K562 (cell line): ENCODE results near the gene PRDM10. TPM values are rescaled to one million over a fixed set of nuclear protein-coding genes. Genes with fewer than 3 reads are reported as not detected.

Experiments used
- ATAC-seq: fragments of 200-7000 bp; cut with Tn5 transposase; 3 replicates; pipeline ENCODE4 v1.9.1; 2020; ENCODE audit warnings: moderate library complexity
- BruUV-seq: library from RNA; stranded (reverse); fragments of 400-500 nt; replicated peaks from 2 replicates; lab custom pipeline; 2021; lab: Mats Ljungman, UMichigan
- CTCF ChIA-PET: fragments of 300-600 bp; formaldehyde crosslinking; extraction: SDS; loops from one replicate; lab custom pipeline; 2021; ENCODE audit warnings: low intra/inter-chr PET ratio; lab: Yijun Ruan, JAX
- POLR2A ChIA-PET: fragments of 300-600, 350-650 bp; sonication (Branson Sonifier 250); formaldehyde crosslinking; extraction: SDS; loops from one replicate; lab custom pipeline; 2021; ENCODE audit warnings: antibody characterized with exemption, inconsistent platforms; lab: Yijun Ruan, JAX
- DNase-seq, 4 experiments: peaks; one replicate each; pipeline versions ENCODE4 v3.0.0 to v3.0.0-alpha.2; 2011 to 2018; ENCODE audit warnings: low spot score in 3 of 4, mixed read lengths in 3 of 4; ENCODE audit errors: extremely low read depth in 1 of 4
- FAIRE-seq: peaks from 2 replicates; lab custom pipeline; 2011; peaks lifted over from hg19 to GRCh38; lab: Jason Lieb, UNC
- H2AFZ ChIP-seq: 2 replicates; pipeline ENCODE4 v1.6.0; 2011; ENCODE audit warnings: low read depth, low read length, control low read depth, inconsistent platforms
- H3K27ac ChIP-seq: fragments of 200-600 bp; 3 replicates; pipeline ENCODE4 v1.8.0; 2011; ENCODE audit warnings: low read depth, mild to moderate bottlenecking, control low read depth, inconsistent platforms, low read length, moderate library complexity, mixed read lengths; ENCODE audit errors: extremely low read depth
- H3K27me3 ChIP-seq, 2 experiments: fragments of 300-600 bp in 1 of 2; 2 replicates in 1 of 2; 3 replicates in 1 of 2; pipeline versions ENCODE4 v1.6.0 to v1.8.0; 2011; ENCODE audit warnings: inconsistent platforms in 2 of 2, low read length in 2 of 2, mild to moderate bottlenecking in 1 of 2, mixed read lengths in 1 of 2, moderate library complexity in 1 of 2; ENCODE audit not compliant: control insufficient read depth in 2 of 2, insufficient read depth in 2 of 2
- H3K36me3 ChIP-seq: fragments of 300-600 bp; 3 replicates; pipeline ENCODE4 v1.8.0; 2011; ENCODE audit warnings: mild to moderate bottlenecking, low read length, inconsistent platforms; ENCODE audit not compliant: control insufficient read depth, insufficient read depth
- H3K4me1 ChIP-seq, 2 experiments: fragments of 200-600 bp in 1 of 2; replicated peaks in 1 of 2; 2 replicates in 1 of 2; 3 replicates in 1 of 2; pipeline versions ENCODE4 v1.5.1 to v1.8.0; 2011; ENCODE audit warnings: inconsistent platforms in 2 of 2, low read length in 2 of 2, mild to moderate bottlenecking in 1 of 2, mixed read lengths in 1 of 2, moderate library complexity in 1 of 2; ENCODE audit not compliant: control insufficient read depth in 2 of 2, insufficient read depth in 2 of 2
- H3K4me2 ChIP-seq: 2 replicates; pipeline ENCODE4 v1.6.1; 2011; ENCODE audit warnings: low read length, control low read depth, inconsistent platforms, mixed read lengths; ENCODE audit not compliant: insufficient read depth
- H3K4me3 ChIP-seq: fragments of 200-600 bp; sonication (generic), shearing (Covaris generic); 2 replicates; pipeline ENCODE4 v1.5.1; 2016; ENCODE audit warnings: control low read depth, inconsistent platforms
- H3K79me2 ChIP-seq: fragments of 200-600 bp; 3 replicates; pipeline ENCODE4 v1.8.0; 2011; ENCODE audit warnings: low read length, inconsistent platforms; ENCODE audit not compliant: control insufficient read depth, insufficient read depth
- H3K9ac ChIP-seq, 2 experiments: 2 replicates each; pipeline versions ENCODE4 v1.6.0 to v1.6.1; 2011; ENCODE audit warnings: low read depth in 2 of 2, low read length in 2 of 2, control low read depth in 1 of 2, inconsistent platforms in 1 of 2, mild to moderate bottlenecking in 1 of 2, mixed read lengths in 1 of 2; ENCODE audit not compliant: insufficient read depth in 1 of 2
- H3K9me1 ChIP-seq: one replicate; pipeline ENCODE4 v1.6.0; 2011; ENCODE audit warnings: inconsistent platforms, mild to moderate bottlenecking, low read length, moderate library complexity; ENCODE audit not compliant: control insufficient read depth, insufficient read depth
- H3K9me3 ChIP-seq: replicated peaks from 2 replicates; pipeline ENCODE4 v1.5.1; 2011; ENCODE audit warnings: low read depth, low read length, inconsistent platforms; ENCODE audit not compliant: control insufficient read depth, insufficient read depth
- H4K20me1 ChIP-seq: replicated peaks from 2 replicates; pipeline ENCODE4 v1.6.1; 2011; ENCODE audit warnings: low read length, inconsistent platforms, mixed read lengths; ENCODE audit not compliant: control insufficient read depth, insufficient read depth
- ADNP ChIP-seq: fragments of 200-800 bp; sonication (Bioruptor generic); IDR thresholded peaks from 2 replicates; pipeline ENCODE4 v1.6.1; 2016; ENCODE audit warnings: missing genetic modification characterization, missing compliant biosample characterization
- CHD7 ChIP-seq: fragments of 200-600 bp; sonication (generic); IDR thresholded peaks from one replicate; pipeline ENCODE4 v1.6.1; 2012; ENCODE audit warnings: mild to moderate bottlenecking, low read depth, low read length, inconsistent platforms
- CTCFL ChIP-seq: IDR thresholded peaks from 2 replicates; pipeline ENCODE4 v1.6.1; 2011; ENCODE audit warnings: borderline replicate concordance, low read depth, mild to moderate bottlenecking, moderate library complexity, low read length; ENCODE audit not compliant: insufficient read depth, poor library complexity, severe bottlenecking
- HDAC1 ChIP-seq, 2 experiments: fragments of 450-650 bp; IDR thresholded peaks; 2 replicates each; pipeline ENCODE4 v1.6.1; 2016 to 2017; ENCODE audit warnings: inconsistent platforms in 1 of 2, mild to moderate bottlenecking in 1 of 2, moderate library complexity in 1 of 2
- PTRF ChIP-seq: fragments of 450-650 bp; IDR thresholded peaks from 2 replicates; pipeline ENCODE4 v1.6.1; 2016; ENCODE audit warnings: mild to moderate bottlenecking, missing genetic modification characterization, missing compliant biosample characterization
- SNRNP70 ChIP-seq: fragments of 200-400 bp; formaldehyde crosslinking; optimal IDR thresholded peaks from 2 replicates; pipeline ENCODE3; 2017; ENCODE audit warnings: low read depth, low read length
- ZNF133 ChIP-seq: fragments of 250-450 bp; sonication (Bioruptor Pico); IDR thresholded peaks from 2 replicates; pipeline ENCODE4 v1.4.0; 2020; ENCODE audit warnings: mild to moderate bottlenecking
- ZNF263 ChIP-seq: sonication (generic); formaldehyde crosslinking; IDR thresholded peaks from 2 replicates; pipeline ENCODE4 v1.8.0; 2022; ENCODE audit warnings: mild to moderate bottlenecking, missing genetic modification reagents, borderline replicate concordance
- ZNF316 ChIP-seq: fragments of 450-650 bp; IDR thresholded peaks from 2 replicates; pipeline ENCODE4 v1.6.1; 2016
- ZNF507 ChIP-seq: conservative IDR thresholded peaks from 2 replicates; pipeline ENCODE4 v1.6.1; 2017; ENCODE audit warnings: missing genetic modification characterization, missing compliant biosample characterization
- ZNF780A ChIP-seq: fragments of 250-450 bp; sonication (Bioruptor Pico); IDR thresholded peaks from 2 replicates; pipeline ENCODE4 v1.5.0; 2021; ENCODE audit warnings: mild to moderate bottlenecking
- WGBS: fragments of 100-300 bp; shearing (Covaris generic); methylation state at CpG from one replicate; pipeline ENCODE4 v1.1.6; 2016; ENCODE audit warnings: low coverage, mixed read lengths; ENCODE audit not compliant: insufficient coverage; ENCODE audit errors: missing lambda C conversion rate; 5-methylcytosine and 5-hydroxymethylcytosine counted together
- in situ Hi-C: fragments of 300-500 bp; cut with MboI; formaldehyde crosslinking; loops from 4 replicates; pipeline ENCODE4 v1.15.0; 2018; ENCODE audit warnings: inconsistent platforms, mixed read lengths
- intact Hi-C: fragments of 100-400 bp; cut with micrococcal nuclease; formaldehyde crosslinking; loops from 2 replicates; pipeline ENCODE4 v1.14.2; 2022
- polyA plus RNA-seq, 8 experiments: library from polyadenylated mRNA; depleted of rRNA in 4 of 8; stranded (reverse) in 5 of 8; unstranded in 3 of 8; fragments of >200 nt; fragmentation: Nextera tagmentation in 2 of 8; fragmentation: Illumina TruSeq in 1 of 8; extraction: Ambion mirVana in 2 of 8; extraction: Trizol in 1 of 8; gene quantifications; 2 replicates each; pipeline versions ENCODE4 v1.2.1 to v1.2.3, GENCODE V29; 2011 to 2014; ENCODE audit warnings: inconsistent platforms in 1 of 8, missing spikeins in 1 of 8
- total RNA-seq, 7 experiments: library from RNA; depleted of rRNA in 6 of 7; stranded (reverse); fragments of >200 nt in 6 of 7; fragmentation: Illumina TruSeq in 2 of 7; extraction: Trizol in 2 of 7; gene quantifications; 2 replicates each; pipeline versions ENCODE4 v1.2.1 to v1.2.3, GENCODE V29; 2011 to 2021; ENCODE audit warnings: low replicate concordance in 1 of 7

The PRDM10 gene
- total and polyA plus RNA-seq, 9 of the 15 experiments (the other 6 are each of a cell fraction or from before 2014, with no cell fraction given) = 0.89 to 9.3 (median 4.5) TPM

- H3K79me2 ChIP-seq = no peaks in the 10 kb centered on the region
- peaks cover 89% of the 10 kb centered on the region for H3K36me3 ChIP-seq
- H3K4me3 ChIP-seq = no peak overlapping the region
- WGBS = 85% methylated on average over 4 of the region's 4 CpGs
- H3K27me3 ChIP-seq = no peaks in the 10 kb centered on the region
- intact Hi-C loops = loop anchor here (10.0 kb wide), 1 partner anchor 101 kb away; no protein-coding TSS in a partner anchor
- H2AFZ ChIP-seq = no peak overlapping the region
- ChIA-PET POLR2A (no interaction called here), CTCF (no interaction called here)
- no peak overlapping the region for H3K4me2 ChIP-seq
- FAIRE-seq (no peak), ATAC-seq (no peak), DNase-seq (no peak)
- no peaks in the 10 kb centered on the region for H3K9me1 ChIP-seq
- peaks cover 4 to 10% of the 10 kb centered on the region in 2 experiments; a peak in 4 of 5 replicates for H3K4me1 ChIP-seq
- H3K9ac ChIP-seq = no peak overlapping the region
- H3K9me3 ChIP-seq = no peaks in the 10 kb centered on the region
- no peaks in the 10 kb centered on the region for H4K20me1 ChIP-seq
- no peak overlapping the region for H3K27ac ChIP-seq
- no TSS peak for BruUV-seq
- in situ Hi-C loops = no loop called here
- TF ChIP-seq SNRNP70 (no peak), PTRF (tag) (no peak), HDAC1 (IDR thresholded peaks at IDR 0.05) (no peak), CHD7 (no peak), ZNF316 (no peak), CTCFL (no peak), ZNF133 (CRISPR knock-in tag) (no peak), ADNP (tag) (no peak), ZNF263 (CRISPR knock-in tag) (no peak), ZNF780A (no peak), ZNF507 (tag) (no peak)
Observed at GRCh38 chr11:129865701-129866100, 136.9 kb downstream of the PRDM10 start.
